Chondrocyte (in vitro differentiated cells): ENCODE results near the gene CASK. TPM values are rescaled to one million over a fixed set of nuclear protein-coding genes. Genes with fewer than 3 reads are reported as not detected.
A peak's percentile ranks its signal among the peaks of the same experiment; 100 is the strongest.

Experiments used
- DNase-seq: peaks from one replicate; pipeline ENCODE4 v3.0.0; 2021; ENCODE audit warnings: mixed read lengths, low spot score
- H3K27ac Mint-ChIP-seq: one replicate; pipeline ENCODE4 v1.8.0; 2021; ENCODE audit warnings: mild to moderate bottlenecking, moderate library complexity, mixed read lengths; ENCODE audit not compliant: unreplicated experiment
- H3K27me3 Mint-ChIP-seq: 2 replicates; pipeline ENCODE4 v1.8.0; 2021; ENCODE audit warnings: low read depth, mixed read lengths
- H3K36me3 Mint-ChIP-seq: 2 replicates; pipeline ENCODE4 v1.8.0; 2021; ENCODE audit warnings: low read depth, mixed read lengths
- H3K4me1 Mint-ChIP-seq: 2 replicates; pipeline ENCODE4 v1.8.0; 2021; ENCODE audit warnings: low read depth, mild to moderate bottlenecking, mixed read lengths
- H3K4me3 Mint-ChIP-seq: one replicate; pipeline ENCODE4 v1.8.0; 2021; ENCODE audit warnings: mild to moderate bottlenecking, moderate library complexity, mixed read lengths; ENCODE audit not compliant: unreplicated experiment
- H3K9me3 Mint-ChIP-seq: 2 replicates; pipeline ENCODE4 v1.8.0; 2021; ENCODE audit warnings: low read depth, mixed read lengths
- total RNA-seq: library from RNA; stranded (reverse); gene quantifications from 3 replicates; pipeline ENCODE4 v1.2.1, GENCODE V29; 2021
- TF ChIP-seq, protein P1 (sequence below): fragments of 200-600 bp; sonication (generic); IDR thresholded peaks from 2 replicates; pipeline ENCODE4 v1.5.0; 2021; ENCODE audit warnings: antibody characterized with exemption, mild to moderate bottlenecking, moderate library complexity

Gene CASK
- total RNA-seq, 1 donor from 2014 or later = 44.9 TPM

DNA sequence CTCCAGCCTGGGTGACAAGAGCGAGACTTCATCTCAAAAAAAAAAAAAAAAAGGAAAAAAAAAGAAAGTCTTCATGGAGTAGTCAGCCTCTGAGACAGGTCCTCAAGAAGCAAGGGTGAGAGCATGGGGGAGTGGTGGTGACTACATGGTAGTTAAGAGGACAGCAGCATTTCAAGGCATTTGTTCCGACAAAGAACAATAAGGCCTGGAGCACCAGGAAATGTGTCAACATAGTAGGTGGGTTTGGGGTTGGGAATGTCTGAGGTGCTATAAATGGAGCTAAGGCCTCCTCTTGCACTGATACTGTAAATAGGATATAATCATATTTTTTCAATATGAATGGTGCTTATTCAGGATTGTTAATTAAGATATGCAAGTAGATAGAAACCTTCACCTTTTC is 165.0 kb downstream of the CASK start:
- no peaks in the 10 kb centered on the region for H3K36me3 Mint-ChIP-seq
- H3K4me3 Mint-ChIP-seq = no peak overlapping the region
- H3K4me1 Mint-ChIP-seq = no peaks in the 10 kb centered on the region
- no peak overlapping the region for H3K27ac Mint-ChIP-seq
- DNase-seq = no peak
- no peaks in the 10 kb centered on the region for H3K27me3 Mint-ChIP-seq
- TF ChIP-seq, protein P1, sequence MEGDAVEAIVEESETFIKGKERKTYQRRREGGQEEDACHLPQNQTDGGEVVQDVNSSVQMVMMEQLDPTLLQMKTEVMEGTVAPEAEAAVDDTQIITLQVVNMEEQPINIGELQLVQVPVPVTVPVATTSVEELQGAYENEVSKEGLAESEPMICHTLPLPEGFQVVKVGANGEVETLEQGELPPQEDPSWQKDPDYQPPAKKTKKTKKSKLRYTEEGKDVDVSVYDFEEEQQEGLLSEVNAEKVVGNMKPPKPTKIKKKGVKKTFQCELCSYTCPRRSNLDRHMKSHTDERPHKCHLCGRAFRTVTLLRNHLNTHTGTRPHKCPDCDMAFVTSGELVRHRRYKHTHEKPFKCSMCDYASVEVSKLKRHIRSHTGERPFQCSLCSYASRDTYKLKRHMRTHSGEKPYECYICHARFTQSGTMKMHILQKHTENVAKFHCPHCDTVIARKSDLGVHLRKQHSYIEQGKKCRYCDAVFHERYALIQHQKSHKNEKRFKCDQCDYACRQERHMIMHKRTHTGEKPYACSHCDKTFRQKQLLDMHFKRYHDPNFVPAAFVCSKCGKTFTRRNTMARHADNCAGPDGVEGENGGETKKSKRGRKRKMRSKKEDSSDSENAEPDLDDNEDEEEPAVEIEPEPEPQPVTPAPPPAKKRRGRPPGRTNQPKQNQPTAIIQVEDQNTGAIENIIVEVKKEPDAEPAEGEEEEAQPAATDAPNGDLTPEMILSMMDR = no peak
- H3K9me3 Mint-ChIP-seq = no peaks in the 10 kb centered on the region

DNA sequence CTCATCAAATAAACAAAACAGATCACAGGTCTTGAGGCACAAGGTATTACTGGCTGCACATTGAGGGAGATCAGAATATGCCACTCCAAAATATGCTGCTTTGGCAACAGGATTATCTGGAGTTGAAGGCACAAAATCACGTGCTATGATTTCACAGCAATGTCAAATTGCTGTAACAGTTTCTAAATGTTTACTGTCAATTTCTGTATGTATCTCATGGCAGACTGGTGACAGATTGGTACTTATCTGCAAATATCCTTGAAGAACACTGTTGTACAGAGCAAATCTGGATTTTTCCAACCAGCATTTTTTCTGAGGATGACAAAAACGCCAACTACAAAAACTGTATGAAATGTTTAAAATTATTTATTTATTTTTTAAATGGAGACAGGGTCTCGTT is 172.6 kb downstream of the CASK start:
- Mint-ChIP-seq H3K4me3 (no peak overlapping the region), H3K9me3 (peaks cover 2% of the 10 kb centered on the region), H3K4me1 (no peaks in the 10 kb centered on the region), H3K27ac (no peak overlapping the region), H3K27me3 (no peaks in the 10 kb centered on the region), H3K36me3 (no peaks in the 10 kb centered on the region)
- DNase-seq = no peak
- TF ChIP-seq, protein P1 = no peak

DNA sequence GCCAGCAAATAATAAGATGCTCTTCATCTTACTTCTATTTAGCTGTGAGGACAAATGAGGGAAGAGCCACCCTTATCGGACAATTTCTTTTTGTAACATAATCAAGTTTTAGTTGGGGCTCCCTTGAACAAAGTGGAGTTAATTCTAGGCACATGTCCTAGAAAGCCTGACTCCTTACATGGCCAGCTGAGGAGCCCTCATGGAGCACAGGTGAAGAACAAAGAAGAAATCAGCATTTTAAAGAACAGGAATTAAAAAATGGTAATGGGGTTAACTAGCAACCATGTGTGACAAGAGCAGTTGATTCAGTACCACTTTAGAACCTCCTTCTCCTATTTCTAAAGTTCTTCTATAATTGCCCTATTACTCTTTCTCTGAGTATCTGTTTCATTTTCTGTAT is 183.5 kb downstream of the CASK start:
- TF ChIP-seq, protein P1 = no peak
- H3K4me1 Mint-ChIP-seq = no peaks in the 10 kb centered on the region
- no peak overlapping the region for H3K27ac Mint-ChIP-seq
- no peak for DNase-seq
- peaks cover 4% of the 10 kb centered on the region for H3K9me3 Mint-ChIP-seq
- H3K4me3 Mint-ChIP-seq = no peak overlapping the region
- no peaks in the 10 kb centered on the region for H3K36me3 Mint-ChIP-seq
- no peaks in the 10 kb centered on the region for H3K27me3 Mint-ChIP-seq

DNA sequence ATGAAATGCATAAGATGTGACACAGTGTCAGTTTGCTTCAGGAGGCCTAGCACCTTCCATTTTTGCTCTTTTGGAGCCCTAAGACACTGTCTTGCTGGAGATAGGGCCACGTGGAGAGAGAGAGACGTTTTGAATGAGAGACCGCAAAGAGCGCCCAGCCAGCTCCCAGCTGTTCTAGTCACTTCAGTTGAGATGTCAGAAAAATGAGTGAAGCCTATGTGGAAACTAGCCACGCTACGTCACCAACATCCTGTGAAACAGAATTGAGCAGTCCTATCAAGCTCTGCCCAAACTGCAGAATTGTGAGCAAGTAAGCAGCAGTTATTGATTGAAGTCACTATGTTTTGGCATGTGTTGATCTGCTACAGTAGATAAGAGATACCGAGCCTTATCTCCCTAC is 186.3 kb downstream of the CASK start:
- Mint-ChIP-seq H3K27ac (no peak overlapping the region), H3K9me3 (peaks cover 4% of the 10 kb centered on the region), H3K27me3 (no peaks in the 10 kb centered on the region), H3K4me3 (no peak overlapping the region), H3K4me1 (peaks cover 9% of the 10 kb centered on the region), H3K36me3 (no peaks in the 10 kb centered on the region)
- no peak for DNase-seq
- TF ChIP-seq, protein P1 = no peak

DNA sequence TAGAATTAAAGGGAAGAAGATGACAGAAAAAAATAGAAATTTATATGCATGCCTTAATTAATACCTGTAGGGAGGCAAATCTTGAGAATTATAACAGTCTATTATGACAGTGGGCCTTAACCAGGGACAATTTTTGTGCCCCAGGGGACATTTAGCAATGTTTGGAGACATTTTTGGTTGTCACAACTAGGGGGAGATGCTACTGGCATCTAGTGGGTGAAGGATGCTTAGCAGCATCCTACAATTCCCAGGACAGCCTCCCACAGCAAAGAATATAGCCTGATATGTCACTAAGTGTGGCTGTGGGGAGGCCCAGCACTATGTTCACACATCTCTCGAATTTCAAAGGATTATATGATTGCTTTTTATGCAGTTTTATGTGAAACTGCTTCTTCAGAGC is 188.8 kb downstream of the CASK start:
- H3K27ac Mint-ChIP-seq = no peak overlapping the region
- H3K4me1 Mint-ChIP-seq = peaks cover 9% of the 10 kb centered on the region
- H3K36me3 Mint-ChIP-seq = no peaks in the 10 kb centered on the region
- no peaks in the 10 kb centered on the region for H3K27me3 Mint-ChIP-seq
- no peak overlapping the region for H3K4me3 Mint-ChIP-seq
- peaks cover 4% of the 10 kb centered on the region for H3K9me3 Mint-ChIP-seq
- TF ChIP-seq, protein P1 = peak; percentile 77
- DNase-seq = no peak
